Left forelimb (tissue), 1 donor: ENCODE data around the gene RPS16.

Source experiments
- DNase-seq: peaks from one replicate; pipeline ENCODE4 v3.0.0-alpha.2; 2018; ENCODE audit warnings: low spot score

Gene RPS16

GRCh38 chr19:39449116-39449797 is 13.5 kb upstream of the RPS16 start:
- no peak for DNase-seq

DNA sequence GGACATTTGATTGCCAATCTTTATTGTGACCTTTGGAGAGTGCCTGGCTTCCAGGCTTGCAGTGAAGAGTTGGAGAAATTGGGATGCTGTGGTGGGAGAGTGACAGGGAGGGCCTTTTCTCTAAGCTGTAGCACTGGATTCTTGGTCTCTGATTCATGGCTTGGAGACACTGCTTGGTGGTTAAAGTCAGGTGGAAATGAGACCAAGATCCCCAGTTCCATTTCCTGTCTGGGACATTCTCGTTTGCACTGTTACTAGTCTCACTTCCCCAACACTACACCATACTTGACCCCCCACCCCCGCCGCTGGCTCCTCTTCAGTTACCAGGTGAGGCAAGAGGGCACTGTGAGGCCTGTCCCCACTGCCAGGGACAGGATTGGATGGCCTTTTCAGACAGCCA is 12.5 kb upstream of the RPS16 start:
- no peak for DNase-seq

DNA sequence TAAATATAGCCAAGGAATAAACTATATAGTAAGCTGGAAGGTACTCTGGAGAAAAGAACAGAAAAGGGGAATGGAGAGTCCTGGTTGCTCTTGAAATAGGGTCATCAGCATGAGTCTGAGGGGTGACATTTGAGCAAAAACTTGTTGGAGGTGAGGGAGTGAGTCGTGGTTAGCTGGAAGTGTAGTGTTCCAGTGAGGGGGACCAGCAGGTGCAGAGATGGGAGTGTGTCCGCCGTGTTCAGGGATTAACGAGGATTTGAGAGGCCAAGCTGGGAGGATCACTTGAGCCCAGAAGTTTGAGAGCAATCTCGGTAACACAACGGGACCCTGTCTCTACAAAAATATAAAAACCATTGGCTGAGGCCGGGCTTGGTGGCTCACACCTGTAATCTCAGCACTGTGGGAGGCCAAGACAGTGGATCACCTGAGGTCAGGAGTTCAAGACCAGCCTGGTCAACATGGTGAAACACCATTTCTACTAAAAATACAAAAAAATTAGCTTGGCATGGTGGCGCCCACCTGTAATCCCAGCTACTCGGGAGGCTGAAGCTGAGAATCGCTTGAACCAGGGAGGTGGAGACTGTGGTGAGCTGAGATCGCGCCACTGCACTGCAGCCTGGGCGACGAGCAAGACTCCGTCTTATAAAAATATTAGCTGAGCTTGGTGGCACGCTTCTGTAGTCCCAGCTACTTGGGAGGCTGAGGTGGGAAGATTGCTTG is 10.8 kb upstream of the RPS16 start:
- no peak for DNase-seq

DNA sequence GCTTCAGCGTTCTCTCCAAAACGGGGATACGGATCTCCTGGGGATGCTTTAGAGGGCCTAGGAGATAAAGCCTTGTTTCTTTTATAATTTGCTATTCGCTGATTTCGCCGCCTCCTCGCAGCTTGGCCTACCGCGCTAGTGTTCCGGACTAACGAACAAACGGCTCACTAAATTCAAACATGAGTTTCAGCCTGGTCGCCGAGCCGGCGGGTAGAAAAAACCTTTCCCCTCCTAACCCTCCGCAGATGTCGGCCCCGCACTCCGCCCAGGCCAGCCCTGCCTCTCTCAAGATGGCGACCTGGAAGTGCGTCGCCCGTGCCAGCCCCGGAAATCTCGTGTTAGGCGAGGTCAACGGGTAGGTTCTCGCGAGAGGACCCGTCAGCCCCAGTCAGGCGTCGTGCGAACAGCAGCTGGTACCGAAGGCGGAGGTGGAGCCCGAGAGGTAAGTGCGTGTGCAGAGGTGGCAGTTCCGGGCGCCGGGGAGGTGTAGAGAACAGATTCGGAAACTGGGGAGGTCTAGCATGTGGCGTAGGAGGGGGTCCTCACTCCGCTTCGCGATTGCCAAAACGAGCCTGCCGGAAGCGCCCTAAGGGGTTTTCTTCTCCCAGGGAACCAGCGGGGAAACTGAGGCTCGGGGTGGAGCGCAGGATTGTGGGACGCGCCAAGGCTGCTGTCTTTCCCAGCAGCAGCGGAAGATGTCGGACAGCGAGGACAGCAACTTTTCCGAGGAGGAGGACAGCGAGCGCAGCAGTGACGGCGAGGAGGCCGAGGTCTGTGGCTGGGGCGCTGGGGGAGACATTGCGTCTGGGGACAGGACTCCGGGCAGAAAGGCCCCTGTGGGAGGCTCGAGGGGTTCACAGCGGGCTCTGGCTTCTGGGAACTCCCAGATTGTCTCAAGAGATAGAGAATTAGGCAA is 9.7 kb upstream of the RPS16 start, which contains the start of gene SUPT5H:
Gene SUPT5H (plus strand): TSS at position 387 of the 916 bp plus-strand sequence. CDS start 309 bp downstream, at position 696.
- peak; percentile 95 for DNase-seq

- no peak for DNase-seq
Observed at GRCh38 chr19:39444598-39445195, 8.9 kb upstream of the RPS16 start.

- no peak for DNase-seq
Observed at GRCh38 chr19:39438270-39438934, 2.7 kb upstream of the RPS16 start.

DNA sequence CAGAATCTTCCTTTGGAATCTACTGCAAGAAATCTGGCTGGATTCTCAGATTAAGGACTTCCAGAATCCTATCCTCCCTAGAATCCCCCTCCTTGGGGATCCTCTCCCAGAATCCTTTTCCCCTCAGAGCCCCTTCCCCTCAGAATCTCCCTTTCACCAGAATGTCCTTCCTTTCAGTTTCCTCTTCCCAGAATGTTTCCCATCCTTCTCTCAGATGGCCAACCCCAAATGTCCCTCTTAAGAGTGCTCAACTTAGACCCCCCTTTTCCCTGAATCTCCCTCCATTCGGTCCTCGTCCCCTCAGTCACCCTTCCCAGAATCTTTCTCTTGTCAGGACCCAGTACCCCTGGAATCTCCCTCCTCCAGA is 584 bp upstream of the RPS16 start:
- DNase-seq: no peak

DNA sequence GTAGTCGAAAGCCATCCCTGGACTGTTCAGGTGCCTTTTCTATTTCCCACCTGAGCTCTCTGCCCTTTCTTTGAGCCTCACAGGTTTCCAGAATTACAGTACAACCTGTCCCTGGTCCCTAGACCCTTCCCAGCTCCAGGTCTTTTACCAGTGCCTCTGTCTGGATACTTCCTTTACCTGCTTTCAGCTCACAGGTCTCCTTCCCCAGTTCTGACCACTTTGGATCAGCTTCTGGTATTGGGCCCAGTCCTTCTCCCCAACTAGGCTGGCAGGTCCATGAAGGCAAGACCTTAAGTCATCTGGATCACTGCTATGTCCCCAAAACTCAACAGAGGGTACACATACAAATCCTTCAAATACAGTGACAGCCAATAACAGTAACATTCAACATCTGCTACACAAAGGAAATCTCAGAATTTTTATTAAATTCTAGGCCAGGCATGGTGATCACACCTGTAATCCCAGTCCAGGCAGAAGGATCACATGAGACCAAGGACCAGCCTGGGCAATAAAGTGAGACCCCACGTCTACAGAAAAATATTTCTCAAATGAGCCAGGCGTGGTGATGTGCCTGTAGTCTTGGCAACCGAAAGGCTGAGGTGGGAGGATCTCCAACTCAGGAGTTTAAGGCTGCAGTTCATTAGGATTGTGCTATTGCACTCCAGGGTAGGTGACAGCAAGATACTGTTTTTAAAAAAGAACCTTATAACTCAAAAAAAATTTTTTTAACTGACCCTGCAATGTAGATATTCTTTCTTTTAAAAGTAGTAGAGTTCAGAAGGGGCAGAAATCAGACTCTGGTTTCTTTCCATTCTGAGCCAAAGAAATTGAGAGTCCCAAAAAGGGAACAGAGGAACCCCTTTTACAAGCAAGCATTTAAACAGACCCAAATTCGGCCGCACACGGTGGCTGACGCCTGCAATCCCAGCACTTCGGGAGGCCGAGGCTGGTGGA is 1.3 kb downstream of the RPS16 start:
- DNase-seq: no peak

GRCh38 chr19:39433480-39434079 is 2.2 kb downstream of the RPS16 start:
- DNase-seq: no peak

DNA sequence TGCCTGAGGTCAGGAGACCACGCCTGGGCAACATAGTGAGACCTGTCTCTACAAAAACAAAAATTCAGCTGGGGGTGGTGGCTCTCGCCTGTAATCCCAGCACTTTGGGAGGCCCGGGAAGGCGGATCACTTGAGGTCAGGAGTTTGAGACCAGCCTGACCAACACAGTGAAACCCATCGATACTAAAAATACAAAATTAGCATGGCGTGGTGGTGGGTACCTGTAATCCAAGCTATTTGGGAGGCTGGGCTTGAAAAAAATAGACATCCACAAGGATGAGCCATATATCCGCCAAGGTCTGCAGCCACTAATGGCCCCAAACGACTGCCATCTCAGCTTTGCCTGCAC is 3.1 kb downstream of the RPS16 start:
- DNase-seq: no peak

- no peak for DNase-seq
Observed at GRCh38 chr19:39430675-39431593, 4.8 kb downstream of the RPS16 start.

DNA sequence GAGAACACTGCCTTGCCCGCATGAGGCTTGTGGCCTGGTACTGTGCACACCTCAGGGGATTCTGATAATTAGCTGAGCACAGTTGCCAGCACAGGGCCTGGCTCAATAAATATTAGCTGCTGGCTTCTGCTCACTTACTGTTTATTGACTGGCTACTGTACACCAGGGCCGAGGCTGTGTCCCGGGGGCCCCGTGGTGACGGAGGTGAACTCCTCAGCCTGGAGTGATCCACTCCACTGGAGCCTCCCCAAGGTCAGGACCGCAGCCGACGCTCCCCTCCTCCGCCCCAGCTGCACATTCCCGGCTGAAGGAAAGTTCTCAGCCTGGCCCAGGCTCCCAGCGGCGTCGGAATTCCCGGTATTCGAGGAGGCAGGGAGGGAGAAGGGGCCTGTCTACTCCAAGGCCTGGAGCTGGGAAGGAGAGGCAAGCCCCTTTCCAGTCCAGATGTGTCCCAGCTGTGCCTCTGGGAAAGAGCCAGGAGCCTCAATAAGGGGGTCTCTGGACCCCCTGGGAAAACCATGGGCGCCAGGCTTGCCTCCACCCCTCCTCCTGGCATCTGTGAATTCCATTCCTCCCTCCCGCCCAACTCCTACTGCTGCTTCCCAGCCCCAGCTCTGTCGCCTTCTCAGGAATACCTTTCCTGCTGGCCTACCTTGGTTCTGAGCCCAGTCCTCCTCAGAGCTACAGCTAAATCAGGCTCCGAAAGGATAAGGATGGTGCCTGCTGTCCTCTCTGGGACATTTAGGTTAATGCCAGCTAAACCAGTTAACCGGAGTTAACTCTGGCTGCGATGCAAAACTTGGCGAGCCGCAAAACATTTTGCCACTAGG is 7.3 kb downstream of the RPS16 start:
- DNase-seq: peak; percentile 89

GRCh38 chr19:39427707-39428106 is 8.0 kb downstream of the RPS16 start:
- DNase-seq: no peak

GRCh38 chr19:39426170-39426569 is 9.6 kb downstream of the RPS16 start:
- no peak for DNase-seq

DNA sequence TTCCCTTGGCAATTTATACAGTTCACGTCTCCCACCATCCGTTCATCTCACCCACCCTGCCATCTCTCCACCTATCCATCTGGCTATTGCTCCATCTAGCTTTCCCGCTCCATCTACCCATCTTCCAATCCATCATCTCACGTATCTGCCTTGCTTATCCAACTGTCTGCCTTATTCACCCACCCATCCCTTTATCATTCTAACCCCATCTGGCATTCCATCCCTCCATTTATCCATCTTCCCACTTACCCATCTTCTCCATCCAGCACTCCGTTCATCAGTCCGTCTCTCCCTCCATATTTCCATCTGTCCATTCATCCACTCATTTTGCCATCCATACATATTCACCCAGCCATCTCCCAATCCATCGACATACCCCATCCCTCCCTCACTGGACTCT is 10.0 kb downstream of the RPS16 start:
- DNase-seq: no peak

- no peak for DNase-seq
Observed at GRCh38 chr19:39424934-39425333, 10.8 kb downstream of the RPS16 start.

- no peak for DNase-seq
Observed at GRCh38 chr19:39423258-39424086, 12.3 kb downstream of the RPS16 start.
